Ovary (tissue), 3 donors: ENCODE measurements around the gene SORCS2.

ENCODE experiments used
- CTCF ChIP-seq, 3 donors: fragments of 450-650 bp in 2 of 3; fragments of 200-600 bp in 1 of 3; IDR thresholded peaks; one replicate each; pipeline versions ENCODE4 v1.5.1 to v1.8.0; 2016 to 2022; ENCODE audit warnings: antibody characterized with exemption in 3 of 3, mild to moderate bottlenecking in 1 of 3
- EP300 ChIP-seq: sonication (generic); formaldehyde crosslinking; IDR thresholded peaks from one replicate; pipeline ENCODE4 v1.6.1; 2017; ENCODE audit warnings: antibody characterized with exemption
- POLR2A ChIP-seq: fragments of 450-650 bp; IDR thresholded peaks from one replicate; pipeline ENCODE4 v1.6.1; 2017; ENCODE audit warnings: antibody characterized with exemption, mild to moderate bottlenecking, moderate library complexity
- donor health status: DM: no; HTN: no; CAD: no.

- TF ChIP-seq CTCF (IDR thresholded peaks at IDR 0.05) (no peak), POLR2A (no peak), EP300 (no peak)
These were observed 24.2 kb upstream of the SORCS2 start for GRCh38 chr4:7168106-7168505.
